ENCODE measurements around the gene NDST3.
"Not testable (repeated sequence)": the region's sequence is repeated elsewhere in the genome, so short reads cannot be mapped to it uniquely, and the experiment has no call there.

The NDST3 gene

DNA sequence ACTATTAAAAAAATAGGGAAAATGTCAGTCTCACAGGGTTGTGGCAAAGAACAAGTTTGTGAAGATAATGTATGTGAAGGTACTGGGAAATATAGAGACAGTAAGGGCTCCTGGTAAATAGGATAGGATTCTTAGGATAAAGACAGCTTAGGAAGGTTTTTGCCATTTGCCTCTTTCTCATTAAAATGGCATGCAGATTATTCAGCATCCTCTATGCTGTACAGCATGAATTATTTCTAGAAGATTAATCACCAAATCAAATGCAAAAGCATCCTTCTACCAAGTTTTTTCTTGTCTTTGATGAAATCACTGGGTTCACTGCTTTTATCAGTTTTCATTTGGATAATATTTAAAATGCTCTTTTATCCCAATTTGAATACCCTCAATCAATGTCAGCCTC, 142.8 kb downstream of the NDST3 start:
- DNase-seq (ENCODE audit: low spot score), result no peak

DNA sequence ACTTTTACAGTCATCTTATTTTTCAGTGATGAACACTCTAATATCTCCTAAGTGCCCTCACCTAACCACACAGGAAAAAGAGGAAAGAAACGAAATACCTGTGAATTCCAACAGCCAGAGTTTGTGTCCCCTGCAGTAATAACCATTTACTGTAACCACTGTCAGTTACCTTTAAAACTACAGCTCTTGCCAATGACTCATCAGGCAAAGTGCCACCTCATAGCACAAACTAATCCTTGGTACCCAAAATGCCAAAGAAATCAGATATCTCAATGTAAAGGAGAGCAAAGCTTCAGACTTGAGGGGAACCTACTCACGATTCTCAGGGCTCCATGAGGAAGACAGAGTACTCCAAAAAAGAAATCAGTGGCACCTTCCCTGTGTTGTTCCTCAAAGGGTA, 146.5 kb downstream of the NDST3 start:
- DNase-seq (ENCODE audit: low spot score), result peak; percentile 11

DNA sequence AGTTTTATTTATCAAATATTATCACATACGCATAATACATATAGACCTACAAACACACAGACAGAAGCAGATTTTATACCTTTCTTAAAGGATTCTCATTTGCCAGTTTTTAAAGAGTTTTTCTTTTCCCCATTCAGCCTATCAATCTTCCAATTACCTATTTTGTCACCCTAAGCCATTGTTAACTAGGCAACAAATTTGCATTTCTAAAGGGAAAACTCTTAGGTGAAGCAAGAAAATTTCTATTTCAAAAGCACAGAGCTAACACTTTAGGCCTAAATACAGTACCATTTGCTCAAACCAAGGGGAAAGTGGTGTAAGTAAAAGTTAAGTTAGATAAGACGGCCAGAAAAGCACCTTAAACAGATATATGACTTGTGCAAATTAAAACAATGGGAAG, 156.6 kb downstream of the NDST3 start:
- no peak for DNase-seq (ENCODE audit: low spot score)

DNA sequence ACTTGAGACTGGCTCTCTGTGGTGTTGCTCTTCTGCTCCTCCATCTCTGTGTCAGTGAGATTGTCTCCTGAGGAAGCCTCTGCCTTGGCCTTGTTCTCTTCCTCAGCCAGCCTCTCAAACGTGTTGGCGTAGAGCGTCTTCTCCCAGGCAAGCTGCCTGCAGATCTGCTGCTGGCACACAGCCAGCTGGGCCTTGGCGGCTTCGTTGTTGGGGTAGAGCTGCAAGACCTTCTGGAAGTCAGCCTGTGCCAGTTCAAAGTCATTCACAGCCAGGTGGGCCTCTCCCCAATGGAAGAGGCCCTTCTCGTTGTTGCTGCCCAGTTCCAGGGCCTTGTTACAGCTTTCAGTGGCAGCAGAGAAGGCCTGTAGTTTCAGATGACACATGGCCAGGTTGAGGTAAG, 159.1 kb downstream of the NDST3 start:
- no peak for DNase-seq (ENCODE audit: low spot score)

DNA sequence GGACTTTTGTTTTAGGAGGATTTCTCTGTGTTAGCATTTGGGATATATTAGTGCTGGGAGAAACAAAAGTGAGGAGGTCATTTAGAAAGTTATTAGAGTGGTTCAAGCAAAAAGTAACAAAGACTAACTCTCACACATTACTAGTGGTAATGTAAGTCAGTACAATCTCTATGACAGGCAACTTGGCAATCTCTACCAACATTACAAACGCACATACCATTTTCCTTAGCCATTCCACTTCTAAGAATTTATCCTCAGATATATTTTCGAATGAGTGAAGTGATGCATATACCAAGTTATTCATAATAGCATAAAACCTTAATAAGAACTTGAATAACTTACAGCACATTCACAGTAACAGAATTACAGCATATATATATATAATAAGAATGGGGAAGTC, 172.3 kb downstream of the NDST3 start:
- no peak for DNase-seq (ENCODE audit: low spot score)

DNA sequence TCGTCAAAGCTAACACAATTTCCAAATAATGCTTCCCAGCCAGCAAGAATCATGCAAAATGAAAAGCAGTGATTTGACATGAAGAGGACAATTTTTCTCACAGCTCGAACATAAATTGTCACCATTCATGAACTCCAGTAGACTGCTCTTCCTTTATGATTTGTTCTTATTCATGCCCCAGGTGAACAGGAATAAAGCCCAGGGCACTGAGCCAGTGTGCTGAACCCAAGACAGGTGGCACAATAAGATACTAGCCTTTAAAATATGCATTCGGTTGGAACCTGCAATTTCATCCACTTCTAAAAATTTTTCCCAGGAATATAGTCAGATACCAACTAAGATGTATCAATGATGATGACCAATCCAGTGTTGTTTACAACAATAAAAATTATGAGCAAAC, 178.8 kb downstream of the NDST3 start:
- DNase-seq (ENCODE audit: low spot score), result no peak

DNA sequence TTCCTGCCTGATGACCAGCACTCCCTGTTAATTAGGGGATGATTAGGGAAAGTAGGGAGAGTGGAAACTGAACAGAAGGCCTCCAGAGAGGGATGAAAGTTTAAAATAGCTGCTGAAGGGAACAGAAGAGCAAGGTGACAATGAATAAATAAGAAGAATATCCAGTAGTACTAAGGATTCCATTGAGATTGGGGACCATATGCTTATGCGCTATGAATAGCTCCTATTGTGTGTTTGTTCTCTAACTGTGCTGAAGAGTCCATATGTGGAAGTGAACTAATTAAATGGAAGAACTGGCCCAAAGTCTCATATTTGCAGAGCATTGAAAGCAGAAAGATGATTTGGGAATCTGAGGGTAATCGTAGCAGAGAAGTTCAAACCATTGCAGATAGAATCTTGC, 181.5 kb downstream of the NDST3 start:
- no peak for DNase-seq (ENCODE audit: low spot score)

DNA sequence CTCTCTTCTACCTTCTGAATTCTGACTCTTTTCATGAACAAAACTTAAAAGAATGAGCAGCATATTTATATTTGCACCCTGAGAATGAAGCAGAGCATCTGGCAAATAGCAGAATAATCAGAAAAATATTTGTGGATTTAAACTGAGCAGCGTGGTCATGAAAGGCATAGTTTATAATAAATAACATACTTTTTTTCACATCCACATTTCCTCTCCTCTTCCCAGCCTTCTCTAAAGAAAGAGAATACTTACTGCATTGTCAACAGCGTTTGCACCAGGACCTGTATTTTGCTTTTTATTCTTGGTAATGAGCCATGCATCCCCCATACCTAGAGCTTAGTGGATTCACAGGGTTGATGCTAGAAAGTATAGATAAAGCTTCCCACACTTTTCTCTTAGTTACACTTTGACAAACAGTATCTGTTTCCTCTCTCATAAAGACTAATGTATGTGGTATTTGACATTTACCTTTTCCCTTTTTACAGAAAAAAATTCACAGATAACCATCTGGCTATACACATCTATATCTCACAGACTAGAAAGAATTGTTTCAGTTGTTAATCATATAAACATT, 187.0 kb downstream of the NDST3 start:
- no peak for DNase-seq (ENCODE audit: low spot score)

DNA sequence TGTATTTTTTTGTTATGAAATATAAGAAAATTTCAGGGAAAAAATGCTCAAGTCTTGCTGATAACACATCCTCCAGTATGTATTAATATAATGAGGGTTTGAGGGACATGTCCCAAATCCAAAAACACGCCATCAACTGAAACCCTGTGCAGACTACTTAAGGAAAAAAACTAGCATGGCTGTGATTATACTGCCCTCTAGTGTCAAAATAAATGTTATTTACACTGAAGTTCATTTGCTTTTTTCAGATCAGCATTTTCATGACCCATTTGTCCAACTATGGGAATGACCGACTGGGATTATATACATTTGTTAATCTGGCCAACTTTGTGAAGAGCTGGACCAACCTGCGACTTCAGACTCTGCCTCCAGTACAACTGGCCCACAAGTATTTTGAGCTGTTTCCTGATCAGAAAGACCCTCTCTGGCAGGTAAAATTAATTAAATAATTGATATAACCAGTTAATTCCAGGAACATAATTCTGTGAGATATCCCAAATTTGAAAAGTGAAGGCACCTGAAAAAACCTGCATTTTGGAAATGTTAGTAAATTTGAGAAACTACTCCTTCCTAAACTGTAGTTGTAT, 190.1 kb downstream of the NDST3 start:
- DNase-seq (ENCODE audit: low spot score), result peak; percentile 70

DNA sequence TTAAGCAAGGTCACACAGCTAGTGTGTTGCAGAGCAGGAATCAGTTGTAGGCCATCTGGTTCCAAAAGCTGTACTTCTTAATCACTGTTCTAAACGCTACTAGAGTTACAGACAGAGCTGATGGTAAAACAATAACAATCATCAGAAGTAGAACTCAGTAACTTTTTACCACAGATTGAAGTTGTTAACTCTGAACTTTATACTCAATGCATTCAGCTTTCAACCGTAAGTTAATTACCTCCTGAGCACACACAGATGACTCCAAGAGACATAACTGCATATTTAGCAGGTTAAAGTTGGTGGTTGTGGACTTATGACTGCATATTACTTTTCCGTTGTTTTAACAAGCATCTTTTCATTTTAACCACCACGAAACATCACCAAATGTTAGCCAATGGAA, 191.2 kb downstream of the NDST3 start:
- no peak for DNase-seq (ENCODE audit: low spot score)

DNA sequence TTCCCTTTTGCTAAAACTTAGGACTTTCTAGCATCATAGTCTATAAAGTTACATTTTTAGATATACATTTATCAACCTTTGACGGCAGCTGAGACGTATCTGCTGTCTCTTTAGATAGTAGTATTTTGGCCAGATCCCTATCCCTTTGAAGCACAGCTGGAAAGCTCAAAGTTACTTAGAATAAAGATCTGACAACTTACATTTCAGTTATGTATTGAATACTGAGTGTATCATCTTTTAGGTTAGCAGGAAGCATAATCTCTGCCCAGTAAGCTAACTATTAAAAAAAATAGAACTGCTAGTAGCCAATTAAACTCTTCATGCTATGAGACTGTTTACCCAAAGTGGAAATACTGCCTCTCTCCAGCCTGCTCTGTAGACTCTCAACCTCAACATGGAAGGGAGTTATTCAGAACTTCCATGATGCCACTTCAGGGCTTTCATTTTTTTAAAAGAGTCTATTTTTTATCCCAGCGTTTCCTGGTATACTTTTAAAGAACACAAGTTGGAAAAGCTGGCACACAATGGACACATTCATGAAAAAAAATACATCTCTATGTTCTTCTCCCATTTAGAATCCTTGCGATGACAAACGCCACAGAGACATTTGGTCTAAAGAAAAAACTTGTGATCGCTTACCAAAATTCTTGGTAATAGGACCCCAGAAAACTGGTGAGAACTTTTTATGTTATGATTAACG, 192.2 kb downstream of the NDST3 start:
- no peak for DNase-seq (ENCODE audit: low spot score)

DNA sequence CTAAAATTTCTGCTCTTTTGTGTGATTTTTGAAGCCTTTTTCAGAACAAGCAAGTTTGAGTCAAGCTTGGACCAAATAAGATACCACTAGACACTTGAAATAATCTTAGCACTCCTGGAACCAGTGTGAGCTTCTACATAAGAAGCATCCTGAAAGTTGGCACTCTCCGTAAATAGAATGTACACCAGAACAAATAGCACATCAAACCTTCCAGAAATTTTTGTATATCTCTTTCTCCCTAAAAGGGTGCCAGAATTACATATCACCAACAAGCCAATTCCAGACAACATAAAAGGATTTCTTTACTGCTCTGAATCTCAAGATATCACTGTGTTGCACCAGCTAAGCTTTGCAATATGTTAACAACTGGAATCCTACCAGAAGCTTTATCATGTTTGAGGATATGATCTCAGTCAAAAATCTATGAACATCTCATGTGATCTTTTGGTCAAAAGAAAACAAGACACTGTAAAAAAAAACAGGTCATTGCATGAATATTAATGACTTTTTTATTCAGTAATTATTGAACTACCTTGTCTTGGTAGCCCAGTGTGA, 201.4 kb downstream of the NDST3 start:
- DNase-seq (ENCODE audit: low spot score), result no peak

DNA sequence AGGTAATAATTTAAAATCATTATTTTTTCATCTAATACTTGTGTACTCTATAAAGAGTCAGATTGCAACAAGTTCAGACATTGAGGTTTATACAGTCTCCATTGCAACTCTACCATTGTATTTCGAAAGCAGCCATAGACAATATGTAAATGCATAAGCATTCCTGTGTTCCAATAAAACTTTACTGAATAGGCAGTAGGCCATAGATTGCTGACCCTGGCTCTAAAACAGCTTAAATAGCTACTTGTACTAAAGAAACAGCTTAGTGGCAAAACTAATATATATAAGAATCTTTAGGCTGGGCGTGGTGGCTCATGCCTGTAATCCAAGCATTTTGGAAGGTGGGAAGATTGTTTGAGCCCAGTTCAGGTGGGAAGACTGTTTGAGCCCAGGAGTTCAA, 203.2 kb downstream of the NDST3 start:
- DNase-seq (ENCODE audit: low spot score), result no peak

DNA sequence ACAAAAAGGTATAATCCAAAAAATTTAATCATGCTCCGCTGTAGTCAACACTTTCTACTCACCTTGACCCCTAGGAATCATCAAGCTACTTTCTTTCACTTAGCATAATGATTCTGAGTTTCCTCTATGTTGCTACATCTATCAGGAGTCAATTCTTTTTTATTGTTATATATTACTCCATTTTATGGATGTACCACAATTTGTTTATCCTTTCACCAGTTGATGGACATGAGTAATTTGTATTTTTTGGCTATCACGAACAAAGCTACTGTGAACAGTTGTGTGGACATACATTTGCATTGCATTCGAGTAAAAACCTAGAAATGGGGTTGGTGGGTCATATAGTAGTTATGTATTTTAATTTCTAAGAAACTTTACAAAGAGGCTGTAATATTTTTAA, 215.6 kb downstream of the NDST3 start:
- no peak for DNase-seq (ENCODE audit: low spot score)

DNA sequence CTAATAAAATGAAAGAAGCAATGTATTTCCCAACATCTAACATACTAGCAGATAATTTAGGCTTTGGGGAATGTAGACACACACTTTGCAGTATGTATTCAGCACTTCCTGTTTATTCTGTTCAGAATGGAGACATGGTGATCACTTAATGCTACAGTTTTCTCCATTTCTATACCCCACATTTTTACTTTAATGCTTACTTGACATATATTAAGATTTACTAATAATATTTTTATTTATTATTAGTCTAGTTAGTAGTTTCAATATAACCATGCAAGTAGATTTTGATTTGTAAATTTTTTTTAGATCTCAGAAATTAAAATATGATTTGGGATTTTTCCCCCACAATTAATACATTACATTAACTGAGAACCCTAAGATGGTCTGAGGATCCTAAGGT, 220.1 kb downstream of the NDST3 start:
- DNase-seq (ENCODE audit: low spot score), result no peak

DNA sequence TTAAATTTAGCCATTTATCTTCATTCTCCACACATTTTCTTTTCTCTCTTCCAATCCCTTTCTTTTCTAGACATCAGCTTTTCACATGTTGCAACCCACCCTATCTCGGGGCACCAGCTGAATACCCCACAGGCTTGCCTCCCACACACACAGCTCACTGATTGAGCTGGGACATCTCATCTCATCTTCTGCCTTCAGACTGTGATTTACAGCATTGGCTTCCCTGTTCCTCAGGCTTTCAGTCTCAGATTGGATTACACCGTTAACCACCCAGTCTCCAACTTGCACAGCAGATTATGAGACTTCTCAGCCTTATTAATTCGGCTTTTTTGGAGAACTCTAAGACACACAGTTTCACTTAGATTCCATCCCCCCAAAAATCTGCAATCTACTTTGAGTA, 224.8 kb downstream of the NDST3 start:
- DNase-seq (ENCODE audit: low spot score), result no peak

DNA sequence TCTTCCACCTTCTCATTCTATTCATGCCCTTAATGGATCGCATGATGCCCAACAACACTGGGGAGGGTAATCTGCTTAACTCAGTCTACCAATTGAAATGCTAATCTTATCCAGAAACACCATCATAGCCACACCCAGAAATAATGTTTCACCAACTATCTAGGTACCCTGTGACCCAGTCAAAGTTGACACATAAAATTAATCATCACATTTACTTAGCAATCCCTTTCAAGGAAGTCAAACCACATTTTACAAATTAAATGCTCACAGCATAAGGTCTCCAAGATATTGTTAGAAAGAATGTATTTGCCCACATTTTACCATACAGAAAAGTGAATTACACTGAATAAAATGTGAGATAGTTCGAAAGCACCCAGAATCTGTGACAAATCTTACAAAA, 226.0 kb downstream of the NDST3 start:
- peak; percentile 22 for DNase-seq (ENCODE audit: low spot score)

DNA sequence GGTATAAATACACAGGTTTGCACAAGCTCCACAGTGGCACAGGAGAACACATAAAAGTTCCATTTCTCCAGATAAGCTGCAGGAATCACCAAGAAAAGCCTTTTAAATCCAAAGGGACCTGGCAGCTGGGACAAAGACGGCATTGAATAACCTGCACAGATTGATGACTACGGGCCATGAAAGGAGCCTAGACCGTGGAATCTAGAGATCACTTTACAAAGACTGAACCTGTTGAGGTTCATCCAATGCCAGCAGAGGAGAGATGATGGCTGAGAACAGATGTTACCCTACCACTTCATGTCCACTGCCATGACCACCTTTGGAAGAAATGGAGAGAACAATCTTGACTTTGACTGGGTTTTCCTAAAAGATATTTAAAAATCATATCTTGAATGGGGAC, 229.8 kb downstream of the NDST3 start:
- no peak for DNase-seq (ENCODE audit: low spot score)

DNA sequence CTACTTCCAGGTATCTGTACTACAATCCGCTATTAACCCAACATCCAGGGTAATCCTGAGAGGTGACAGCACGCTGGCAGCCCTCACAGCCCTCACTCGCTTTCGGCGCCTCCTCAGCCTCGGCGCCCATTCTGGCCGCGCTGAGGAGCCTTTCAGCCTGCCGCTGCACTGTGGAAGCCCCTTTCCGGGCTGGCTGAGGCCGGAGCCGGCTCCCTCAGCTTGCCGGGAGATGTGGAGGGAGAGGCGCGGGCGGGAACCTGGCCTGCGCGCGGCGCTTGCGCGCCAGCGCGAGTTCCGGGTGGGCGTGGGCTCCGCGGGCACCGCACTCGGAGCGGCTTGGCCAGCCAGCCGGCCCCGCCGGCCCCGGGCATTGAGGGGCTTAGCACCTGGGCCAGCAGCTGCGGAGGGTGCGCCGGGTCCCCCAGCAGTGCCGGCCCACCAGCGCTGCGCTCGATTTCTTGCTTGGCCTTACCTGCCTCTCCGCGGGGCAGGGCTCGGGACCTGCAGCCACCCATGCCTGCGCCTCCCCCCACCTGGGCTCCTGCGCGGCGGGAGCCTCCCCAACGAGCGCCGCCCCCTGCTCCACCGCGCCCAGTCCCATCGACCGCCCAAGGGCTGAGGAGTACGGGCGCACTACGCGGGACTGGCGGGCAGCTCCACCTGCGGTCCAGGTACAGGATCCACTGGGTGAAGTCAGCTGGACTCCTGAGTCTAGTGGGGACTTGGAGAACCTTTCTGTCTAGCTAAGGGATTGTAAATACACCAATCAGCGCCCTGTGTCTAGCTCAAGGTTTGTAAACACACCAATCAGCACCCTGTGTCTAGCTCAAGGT, 231.2 kb downstream of the NDST3 start:
- DNase-seq (ENCODE audit: low spot score), result peak; percentile 61

DNA sequence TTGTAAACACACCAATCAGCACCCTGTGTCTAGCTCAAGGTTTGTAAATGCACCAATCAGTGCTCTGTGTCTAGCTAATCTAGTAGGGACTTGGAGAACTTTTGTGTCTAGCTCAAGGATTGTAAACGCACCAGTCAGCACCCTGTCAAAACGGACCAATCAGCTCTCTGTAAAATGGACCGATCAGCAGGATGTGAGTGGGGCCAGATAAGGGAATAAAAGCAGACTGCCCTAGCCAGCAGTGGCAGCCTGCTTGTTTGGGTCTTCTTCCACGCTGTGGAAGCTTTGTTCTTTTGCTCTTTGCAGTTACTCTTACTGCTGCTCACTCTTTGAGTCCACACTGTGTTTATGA, 231.8 kb downstream of the NDST3 start:
- DNase-seq (ENCODE audit: low spot score), result not testable (repeated sequence)

DNA sequence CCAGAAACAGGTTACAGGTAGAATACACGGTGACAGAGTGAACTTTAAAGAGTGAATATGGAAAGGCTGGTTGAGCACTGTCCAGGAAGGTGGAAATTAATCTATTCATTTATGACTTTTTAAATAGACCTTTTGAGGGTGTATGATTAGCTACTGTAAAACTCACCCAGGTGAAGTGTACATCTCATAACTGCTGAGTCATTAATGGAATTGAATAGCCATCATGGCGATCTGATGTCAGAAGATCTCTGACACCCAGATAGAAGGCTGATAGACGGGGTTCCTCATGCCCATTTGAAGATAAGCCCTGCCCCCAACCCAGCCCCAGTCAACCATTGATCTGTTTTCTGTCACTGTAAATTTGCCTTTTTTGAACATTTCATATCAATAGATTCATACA, 234.5 kb downstream of the NDST3 start:
- no peak for DNase-seq (ENCODE audit: low spot score)

DNA sequence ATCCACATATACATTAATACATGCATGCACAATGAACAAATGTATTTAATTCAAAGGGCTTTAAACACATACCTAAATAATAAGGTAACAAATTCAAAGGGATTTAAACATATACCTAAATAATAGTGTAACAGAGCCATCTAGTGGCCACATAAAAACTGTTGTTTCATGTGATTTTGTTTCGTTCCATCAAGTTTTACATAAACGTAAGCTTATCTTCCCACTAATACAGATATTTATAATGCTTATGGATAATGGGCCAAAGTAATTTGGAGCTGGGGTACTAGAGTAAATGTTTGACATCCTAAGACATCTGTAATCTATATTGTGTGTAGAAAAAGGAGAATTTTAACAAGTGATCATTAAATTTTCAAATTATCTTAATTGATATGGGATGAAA, 236.2 kb downstream of the NDST3 start:
- DNase-seq (ENCODE audit: low spot score), result peak; percentile 57

DNA sequence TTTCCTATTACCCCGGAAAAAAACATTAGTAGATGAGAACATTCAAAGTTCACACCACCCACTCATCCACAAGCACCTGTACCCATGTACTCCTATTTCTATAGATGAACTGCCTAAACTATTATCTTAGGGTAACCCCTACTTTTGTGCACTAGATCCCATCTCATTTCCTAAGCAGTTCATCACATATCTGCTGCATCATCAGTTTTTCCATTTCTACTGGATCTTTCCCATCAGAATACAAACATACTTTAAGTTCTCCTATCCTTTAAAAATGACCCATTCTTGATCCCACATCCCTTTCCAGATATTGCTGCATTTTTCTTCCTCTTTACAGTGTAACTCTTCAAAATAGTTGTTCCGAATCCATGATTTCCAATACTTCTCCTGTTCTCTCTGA, 237.5 kb downstream of the NDST3 start:
- no peak for DNase-seq (ENCODE audit: low spot score)

All from kidney tubule cell (primary cell).